Measurements from ENCODE around the gene DRD3.

Gene DRD3

GRCh38 chr3:114218006-114218405, 39.2 kb upstream of the DRD3 start:
- H3K36me3 ChIP-seq (ENCODE audit: insufficient read depth) = no peaks in the 10 kb centered on the region
- no peak overlapping the region for H3K4me3 ChIP-seq (IDR thresholded peaks at IDR 0.05; ENCODE audit: insufficient read depth, low read depth, low read length)
- H3K27me3 ChIP-seq (ENCODE audit: insufficient read depth, low read depth) = no peaks in the 10 kb centered on the region
- TF ChIP-seq CTCF (conservative IDR thresholded peaks at IDR 0.05; ENCODE audit: low read depth, low read length) = no peak
- no peak overlapping the region for H3K9ac ChIP-seq
- no peaks in the 10 kb centered on the region for H4K20me1 ChIP-seq (ENCODE audit: insufficient read depth)
- no peaks in the 10 kb centered on the region for H3K4me1 ChIP-seq (ENCODE audit: low read depth, poor library complexity, severe bottlenecking)
- no peaks in the 10 kb centered on the region for H3K79me2 ChIP-seq (ENCODE audit: insufficient read depth, low read depth)
- H3K27ac ChIP-seq = no peak overlapping the region
- no peak overlapping the region for H3K4me2 ChIP-seq
- no peak overlapping the region for H2AFZ ChIP-seq (ENCODE audit: low read depth)

GRCh38 chr3:114217266-114217665, 38.4 kb upstream of the DRD3 start:
- H3K36me3 ChIP-seq (ENCODE audit: insufficient read depth) = no peaks in the 10 kb centered on the region
- H3K27ac ChIP-seq = no peak overlapping the region
- H4K20me1 ChIP-seq (ENCODE audit: insufficient read depth) = no peaks in the 10 kb centered on the region
- no peak overlapping the region for H3K4me3 ChIP-seq (IDR thresholded peaks at IDR 0.05; ENCODE audit: insufficient read depth, low read depth, low read length)
- no peak overlapping the region for H3K4me2 ChIP-seq
- TF ChIP-seq CTCF (conservative IDR thresholded peaks at IDR 0.05; ENCODE audit: low read depth, low read length) = no peak
- H3K4me1 ChIP-seq (ENCODE audit: low read depth, poor library complexity, severe bottlenecking) = no peaks in the 10 kb centered on the region
- H2AFZ ChIP-seq (ENCODE audit: low read depth) = no peak overlapping the region
- H3K9ac ChIP-seq = no peak overlapping the region
- H3K27me3 ChIP-seq (ENCODE audit: insufficient read depth, low read depth) = no peaks in the 10 kb centered on the region
- no peaks in the 10 kb centered on the region for H3K79me2 ChIP-seq (ENCODE audit: insufficient read depth, low read depth)

- H3K27me3 ChIP-seq (ENCODE audit: insufficient read depth, low read depth) = no peaks in the 10 kb centered on the region
- H3K36me3 ChIP-seq (ENCODE audit: insufficient read depth) = no peaks in the 10 kb centered on the region
- no peak overlapping the region for H3K4me3 ChIP-seq (IDR thresholded peaks at IDR 0.05; ENCODE audit: insufficient read depth, low read depth, low read length)
- no peak for TF ChIP-seq CTCF (conservative IDR thresholded peaks at IDR 0.05; ENCODE audit: low read depth, low read length)
- no peak overlapping the region for H3K4me2 ChIP-seq
- no peaks in the 10 kb centered on the region for H4K20me1 ChIP-seq (ENCODE audit: insufficient read depth)
- no peak overlapping the region for H3K27ac ChIP-seq
- H3K79me2 ChIP-seq (ENCODE audit: insufficient read depth, low read depth) = no peaks in the 10 kb centered on the region
- H3K4me1 ChIP-seq (ENCODE audit: low read depth, poor library complexity, severe bottlenecking) = no peaks in the 10 kb centered on the region
- H2AFZ ChIP-seq (ENCODE audit: low read depth) = no peak overlapping the region
- H3K9ac ChIP-seq = no peak overlapping the region
Observed at GRCh38 chr3:114216186-114216970, 37.5 kb upstream of the DRD3 start.

GRCh38 chr3:114214542-114215341, 35.9 kb upstream of the DRD3 start:
- Histone ChIP-seq H3K36me3 (ENCODE audit: insufficient read depth) (no peaks in the 10 kb centered on the region), H3K4me2 (no peak overlapping the region), H3K4me3 (IDR thresholded peaks at IDR 0.05; ENCODE audit: insufficient read depth, low read depth, low read length) (no peak overlapping the region), H2AFZ (ENCODE audit: low read depth) (no peak overlapping the region), H3K27ac (no peak overlapping the region), H3K27me3 (ENCODE audit: insufficient read depth, low read depth) (no peaks in the 10 kb centered on the region), H3K9ac (no peak overlapping the region), H4K20me1 (ENCODE audit: insufficient read depth) (no peaks in the 10 kb centered on the region), H3K79me2 (ENCODE audit: insufficient read depth, low read depth) (no peaks in the 10 kb centered on the region), H3K4me1 (ENCODE audit: low read depth, poor library complexity, severe bottlenecking) (no peaks in the 10 kb centered on the region)
- no peak for TF ChIP-seq CTCF (conservative IDR thresholded peaks at IDR 0.05; ENCODE audit: low read depth, low read length)

Data from KMS-11 (cell line).